ENCODE measurements around the gene SERPINB4.

- TF ChIP-seq CTCF (IDR thresholded peaks at IDR 0.05; ENCODE audit: low read depth, low read length, poor library complexity, severe bottlenecking) (no peak), EZH2phosphoT487 (IDR thresholded peaks at IDR 0.05; ENCODE audit: borderline replicate concordance, low read length) (no peak)
These were observed 37.6 kb upstream of the SERPINB4 start for GRCh38 chr18:63681449-63682340.
